K562 (cell line): Measurements from ENCODE around the gene ARL8A. TPM values are rescaled to one million over a fixed set of nuclear protein-coding genes. Genes with fewer than 3 reads are reported as not detected.
A peak's percentile ranks its signal among the peaks of the same experiment; 100 is the strongest.

Experiments used
- ATF1 ChIP-seq, 2 experiments: fragments of 450-650 bp in 1 of 2; IDR thresholded peaks; 2 replicates each; pipeline ENCODE4 v1.6.1; 2016; ENCODE audit warnings: missing compliant biosample characterization in 1 of 2, missing genetic modification characterization in 1 of 2
- BRF1 ChIP-seq: IDR thresholded peaks from 3 replicates; pipeline ENCODE4 v1.6.1; 2011; ENCODE audit warnings: borderline replicate concordance, mild to moderate bottlenecking; ENCODE audit not compliant: insufficient read length; ENCODE audit errors: extremely low read depth
- CBFA2T2 ChIP-seq: fragments of 450-650 bp; conservative IDR thresholded peaks from 2 replicates; pipeline ENCODE4 v1.6.1; 2017; ENCODE audit warnings: mild to moderate bottlenecking
- FOXA1 ChIP-seq: fragments of 450-650 bp; IDR thresholded peaks from 2 replicates; pipeline ENCODE4 v1.6.1; 2016; ENCODE audit warnings: mild to moderate bottlenecking, borderline replicate concordance
- GABPB1 ChIP-seq: sonication (generic); formaldehyde crosslinking; IDR thresholded peaks from 2 replicates; pipeline ENCODE4 v1.8.0; 2022; ENCODE audit warnings: mild to moderate bottlenecking, missing genetic modification reagents
- HMBOX1 ChIP-seq: sonication (generic); IDR thresholded peaks from 2 replicates; pipeline ENCODE4 v1.6.1; 2016
- HNRNPL ChIP-seq: fragments of 200-400 bp; formaldehyde crosslinking; IDR thresholded peaks from 2 replicates; pipeline ENCODE4 v1.6.1; 2017; ENCODE audit warnings: low read depth, mild to moderate bottlenecking, low read length
- MECOM ChIP-seq: fragments of 250-450 bp; sonication (Bioruptor Pico); IDR thresholded peaks from 2 replicates; pipeline ENCODE4 v1.8.0; 2022; ENCODE audit warnings: inconsistent platforms
- PCBP1 ChIP-seq: fragments of 200-400 bp; formaldehyde crosslinking; IDR thresholded peaks from 2 replicates; pipeline ENCODE4 v1.6.1; 2018; ENCODE audit warnings: mild to moderate bottlenecking, low read depth, low read length; ENCODE audit not compliant: poor library complexity, severe bottlenecking
- PTBP1 ChIP-seq: fragments of 200-400 bp; formaldehyde crosslinking; IDR thresholded peaks from 2 replicates; pipeline ENCODE4 v1.6.1; 2017; ENCODE audit warnings: low read depth, low read length
- SLC30A9 ChIP-seq: fragments of 250-450 bp; sonication (Bioruptor Pico); IDR thresholded peaks from 2 replicates; pipeline ENCODE4 v1.8.0; 2022; ENCODE audit warnings: mild to moderate bottlenecking, moderate library complexity
- SMARCE1 ChIP-seq: fragments of 450-650 bp; IDR thresholded peaks from 2 replicates; pipeline ENCODE4 v1.7.1; 2016; ENCODE audit warnings: mild to moderate bottlenecking
- SNIP1 ChIP-seq: fragments of 450-650 bp; IDR thresholded peaks from 2 replicates; pipeline ENCODE4 v1.7.1; 2017; ENCODE audit warnings: low read depth, mild to moderate bottlenecking
- TAF7 ChIP-seq: fragments of 450-650 bp; IDR thresholded peaks from 2 replicates; pipeline ENCODE4 v1.6.1; 2016; ENCODE audit warnings: missing genetic modification characterization, missing compliant biosample characterization
- TAF9B ChIP-seq: fragments of 450-650 bp; IDR thresholded peaks from 2 replicates; pipeline ENCODE4 v1.6.1; 2018; ENCODE audit warnings: mild to moderate bottlenecking; ENCODE audit not compliant: partially characterized antibody
- TCF7 ChIP-seq: sonication (generic); IDR thresholded peaks from 2 replicates; pipeline ENCODE4 v1.6.1; 2016; ENCODE audit warnings: antibody characterized with exemption, borderline replicate concordance
- ZNF311 ChIP-seq: fragments of 250-450 bp; sonication (Bioruptor Pico); IDR thresholded peaks from 2 replicates; pipeline ENCODE4 v1.4.0; 2020; ENCODE audit warnings: mild to moderate bottlenecking, moderate library complexity
- ZNF695 ChIP-seq: fragments of 450-650 bp; formaldehyde crosslinking; IDR thresholded peaks from 2 replicates; pipeline ENCODE4 v1.4.0; 2020; ENCODE audit warnings: mild to moderate bottlenecking, moderate library complexity
- ZNF764 ChIP-seq: fragments of 250-450 bp; sonication (Bioruptor Pico); IDR thresholded peaks from 2 replicates; pipeline ENCODE4 v1.4.0; 2020; ENCODE audit warnings: low read depth, mild to moderate bottlenecking, moderate library complexity
- ZNF830 ChIP-seq: fragments of 250-450 bp; sonication (Bioruptor Pico); IDR thresholded peaks from 2 replicates; pipeline ENCODE4 v1.5.0; 2021; ENCODE audit warnings: mild to moderate bottlenecking
- polyA plus RNA-seq, 8 experiments: library from polyadenylated mRNA; depleted of rRNA in 4 of 8; stranded (reverse) in 5 of 8; unstranded in 3 of 8; fragments of >200 nt; fragmentation: Nextera tagmentation in 2 of 8; fragmentation: Illumina TruSeq in 1 of 8; extraction: Ambion mirVana in 2 of 8; extraction: Trizol in 1 of 8; gene quantifications; 2 replicates each; pipeline versions ENCODE4 v1.2.1 to v1.2.3, GENCODE V29; 2011 to 2014; ENCODE audit warnings: inconsistent platforms in 1 of 8, missing spikeins in 1 of 8
- total RNA-seq, 7 experiments: library from RNA; depleted of rRNA in 6 of 7; stranded (reverse); fragments of >200 nt in 6 of 7; fragmentation: Illumina TruSeq in 2 of 7; extraction: Trizol in 2 of 7; gene quantifications; 2 replicates each; pipeline versions ENCODE4 v1.2.1 to v1.2.3, GENCODE V29; 2011 to 2021; ENCODE audit warnings: low replicate concordance in 1 of 7
- TF ChIP-seq, protein P1 (sequence below): sonication (generic); formaldehyde crosslinking; IDR thresholded peaks from 2 replicates; pipeline ENCODE4 v1.8.0; 2023; ENCODE audit warnings: mild to moderate bottlenecking, missing genetic modification reagents
- TF ChIP-seq, protein P2 (sequence below): sonication (generic); formaldehyde crosslinking; IDR thresholded peaks from 2 replicates; pipeline ENCODE4 v1.8.1; 2023; ENCODE audit warnings: mild to moderate bottlenecking, missing genetic modification reagents
- TF ChIP-seq, protein P3 (sequence below): sonication (generic); formaldehyde crosslinking; IDR thresholded peaks from 2 replicates; pipeline ENCODE4 v1.8.0; 2022; ENCODE audit warnings: mild to moderate bottlenecking, missing genetic modification reagents

The ARL8A gene
- total and polyA plus RNA-seq, 9 of the 15 experiments (the other 6 are each of a cell fraction or from before 2014, with no cell fraction given): 0.17 to 27.3 (median 15.6) TPM

GRCh38 chr1:202145068-202145743 lies 669 bp upstream of the ARL8A start (continued):
- TF ChIP-seq SLC30A9 (CRISPR knock-in tag): no peak
- TF ChIP-seq, protein P1, sequence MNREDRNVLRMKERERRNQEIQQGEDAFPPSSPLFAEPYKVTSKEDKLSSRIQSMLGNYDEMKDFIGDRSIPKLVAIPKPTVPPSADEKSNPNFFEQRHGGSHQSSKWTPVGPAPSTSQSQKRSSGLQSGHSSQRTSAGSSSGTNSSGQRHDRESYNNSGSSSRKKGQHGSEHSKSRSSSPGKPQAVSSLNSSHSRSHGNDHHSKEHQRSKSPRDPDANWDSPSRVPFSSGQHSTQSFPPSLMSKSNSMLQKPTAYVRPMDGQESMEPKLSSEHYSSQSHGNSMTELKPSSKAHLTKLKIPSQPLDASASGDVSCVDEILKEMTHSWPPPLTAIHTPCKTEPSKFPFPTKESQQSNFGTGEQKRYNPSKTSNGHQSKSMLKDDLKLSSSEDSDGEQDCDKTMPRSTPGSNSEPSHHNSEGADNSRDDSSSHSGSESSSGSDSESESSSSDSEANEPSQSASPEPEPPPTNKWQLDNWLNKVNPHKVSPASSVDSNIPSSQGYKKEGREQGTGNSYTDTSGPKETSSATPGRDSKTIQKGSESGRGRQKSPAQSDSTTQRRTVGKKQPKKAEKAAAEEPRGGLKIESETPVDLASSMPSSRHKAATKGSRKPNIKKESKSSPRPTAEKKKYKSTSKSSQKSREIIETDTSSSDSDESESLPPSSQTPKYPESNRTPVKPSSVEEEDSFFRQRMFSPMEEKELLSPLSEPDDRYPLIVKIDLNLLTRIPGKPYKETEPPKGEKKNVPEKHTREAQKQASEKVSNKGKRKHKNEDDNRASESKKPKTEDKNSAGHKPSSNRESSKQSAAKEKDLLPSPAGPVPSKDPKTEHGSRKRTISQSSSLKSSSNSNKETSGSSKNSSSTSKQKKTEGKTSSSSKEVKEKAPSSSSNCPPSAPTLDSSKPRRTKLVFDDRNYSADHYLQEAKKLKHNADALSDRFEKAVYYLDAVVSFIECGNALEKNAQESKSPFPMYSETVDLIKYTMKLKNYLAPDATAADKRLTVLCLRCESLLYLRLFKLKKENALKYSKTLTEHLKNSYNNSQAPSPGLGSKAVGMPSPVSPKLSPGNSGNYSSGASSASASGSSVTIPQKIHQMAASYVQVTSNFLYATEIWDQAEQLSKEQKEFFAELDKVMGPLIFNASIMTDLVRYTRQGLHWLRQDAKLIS: 0 out of 2 replicates have a peak, but pooled peaks have one; percentile 30
- TF ChIP-seq ZNF764 (CRISPR knock-in tag): no peak
- TF ChIP-seq PCBP1: no peak
- TF ChIP-seq FOXA1: no peak
- TF ChIP-seq ZNF311 (CRISPR knock-in tag): no peak
- TF ChIP-seq ZNF830 (CRISPR knock-in tag): no peak
- TF ChIP-seq, protein P2, sequence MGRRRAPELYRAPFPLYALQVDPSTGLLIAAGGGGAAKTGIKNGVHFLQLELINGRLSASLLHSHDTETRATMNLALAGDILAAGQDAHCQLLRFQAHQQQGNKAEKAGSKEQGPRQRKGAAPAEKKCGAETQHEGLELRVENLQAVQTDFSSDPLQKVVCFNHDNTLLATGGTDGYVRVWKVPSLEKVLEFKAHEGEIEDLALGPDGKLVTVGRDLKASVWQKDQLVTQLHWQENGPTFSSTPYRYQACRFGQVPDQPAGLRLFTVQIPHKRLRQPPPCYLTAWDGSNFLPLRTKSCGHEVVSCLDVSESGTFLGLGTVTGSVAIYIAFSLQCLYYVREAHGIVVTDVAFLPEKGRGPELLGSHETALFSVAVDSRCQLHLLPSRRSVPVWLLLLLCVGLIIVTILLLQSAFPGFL (CRISPR knock-in tag): 0 out of 2 replicates have a peak, but pooled peaks have one; percentile 5
- no peak for TF ChIP-seq BRF1
- TF ChIP-seq MECOM (CRISPR knock-in tag): no peak
- TF ChIP-seq SMARCE1: 0 out of 2 replicates have a peak, but pooled peaks have one; percentile 17
- TF ChIP-seq CBFA2T2: no peak
- TF ChIP-seq GABPB1 (CRISPR knock-in tag): peak; percentile 28; the same call in 1 of the 2 replicates
- no peak for TF ChIP-seq ZNF695 (CRISPR knock-in tag)
- no peak for TF ChIP-seq HMBOX1
- TF ChIP-seq TCF7: no peak
- no peak for TF ChIP-seq SNIP1
- TF ChIP-seq PTBP1: no peak
- TF ChIP-seq, protein P3, sequence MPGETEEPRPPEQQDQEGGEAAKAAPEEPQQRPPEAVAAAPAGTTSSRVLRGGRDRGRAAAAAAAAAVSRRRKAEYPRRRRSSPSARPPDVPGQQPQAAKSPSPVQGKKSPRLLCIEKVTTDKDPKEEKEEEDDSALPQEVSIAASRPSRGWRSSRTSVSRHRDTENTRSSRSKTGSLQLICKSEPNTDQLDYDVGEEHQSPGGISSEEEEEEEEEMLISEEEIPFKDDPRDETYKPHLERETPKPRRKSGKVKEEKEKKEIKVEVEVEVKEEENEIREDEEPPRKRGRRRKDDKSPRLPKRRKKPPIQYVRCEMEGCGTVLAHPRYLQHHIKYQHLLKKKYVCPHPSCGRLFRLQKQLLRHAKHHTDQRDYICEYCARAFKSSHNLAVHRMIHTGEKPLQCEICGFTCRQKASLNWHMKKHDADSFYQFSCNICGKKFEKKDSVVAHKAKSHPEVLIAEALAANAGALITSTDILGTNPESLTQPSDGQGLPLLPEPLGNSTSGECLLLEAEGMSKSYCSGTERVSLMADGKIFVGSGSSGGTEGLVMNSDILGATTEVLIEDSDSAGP: no peak
- no peak for TF ChIP-seq ATF1 (CRISPR knock-in tag; IDR thresholded peaks at IDR 0.05)
- no peak for TF ChIP-seq ATF1 (tag; IDR thresholded peaks at IDR 0.05)
- no peak for TF ChIP-seq TAF7
- TF ChIP-seq HNRNPL: no peak
- TF ChIP-seq TAF9B: no peak
